ENCODE measurements around the gene NKX1-2. TPM values are rescaled to one million over a fixed set of nuclear protein-coding genes. Genes with fewer than 3 reads are reported as not detected.
A peak's percentile ranks its signal among the peaks of the same experiment; 100 is the strongest.

Gene NKX1-2
- polyA plus RNA-seq, 2 of the 4 experiments (the other 2 are of a cell fraction) = 0.08 to 0.16 TPM

DNA sequence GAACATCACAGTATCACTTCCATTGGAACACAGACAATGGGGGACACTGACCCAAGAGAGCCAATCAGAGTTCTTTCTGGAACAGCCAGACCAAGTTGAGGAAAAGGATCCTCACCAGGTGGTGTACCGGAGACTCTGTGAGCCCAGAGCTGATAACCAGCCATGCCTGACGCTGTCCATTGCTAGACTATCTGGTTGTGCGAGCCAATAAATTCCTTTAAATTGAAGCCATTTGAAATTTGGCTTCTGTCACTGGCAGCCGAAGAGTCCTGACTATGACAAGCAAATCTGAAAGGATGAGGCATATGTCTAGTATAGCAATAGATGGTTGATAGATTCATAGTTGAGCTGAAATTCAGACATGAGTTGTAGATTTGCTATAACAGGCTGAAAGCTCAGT, 8.6 kb upstream of the NKX1-2 start (continued):
- TF ChIP-seq KDM5A (IDR thresholded peaks at IDR 0.05) (no peak), USF2 (IDR thresholded peaks at IDR 0.05) (no peak), EHF (CRISPR knock-in tag; IDR thresholded peaks at IDR 0.05) (no peak), POLR2AphosphoS2 (conservative IDR thresholded peaks at IDR 0.05; ENCODE audit: low read length) (no peak)

DNA sequence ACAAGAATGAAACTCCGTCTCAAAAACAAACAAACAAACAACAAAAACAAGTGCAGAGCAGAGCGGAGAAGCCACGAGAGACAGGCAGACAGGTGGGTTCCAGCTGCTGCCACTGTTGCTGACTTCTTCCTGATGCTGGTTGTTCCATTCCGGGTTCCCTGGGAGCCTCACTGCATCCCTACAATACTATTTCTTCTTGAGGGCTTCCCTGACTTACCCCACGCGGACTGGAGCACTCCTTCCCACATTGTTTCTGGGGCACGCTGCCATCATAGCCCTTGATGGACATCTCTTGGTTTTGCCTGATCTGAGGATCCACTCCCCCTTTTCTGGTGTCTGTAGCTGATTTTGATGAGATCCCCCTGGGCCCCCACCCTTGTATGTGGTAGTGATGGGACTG, 5.6 kb upstream of the NKX1-2 start:
- no peak for DNase-seq (ENCODE audit: low read depth in 1 of 2, low spot score in 1 of 2)
- no peak overlapping the region for H3K4me3 ChIP-seq
- ChIA-PET CTCF (interaction anchor here (1.3 kb wide), 2 partner anchors 12 to 37 kb away, joined by 3 to 4 read pairs; partner anchors contain the start of gene OAT), POLR2A (no interaction called here)
- H3K9me3 ChIP-seq = no peaks in the 10 kb centered on the region
- H3K4me2 ChIP-seq = no peak overlapping the region
- no peak overlapping the region for H3K27ac ChIP-seq
- WGBS (ENCODE audit: missing lambda C conversion rate) = 40% methylated on average over 7 of the region's 7 CpGs
- no peak for FAIRE-seq
- ATAC-seq = no peak
- TF ChIP-seq CHD2 (IDR thresholded peaks at IDR 0.05; ENCODE audit: low read length, partially characterized antibody) = no peak
- TF ChIP-seq JUNB (IDR thresholded peaks at IDR 0.05) = no peak
- no peak for TF ChIP-seq RAD21 (conservative IDR thresholded peaks at IDR 0.05 in 1 of 2, IDR thresholded peaks at IDR 0.05 in 1 of 2)
- no peak for TF ChIP-seq RARB (CRISPR knock-in tag; IDR thresholded peaks at IDR 0.05)
- TF ChIP-seq HOXB5 (CRISPR knock-in tag; IDR thresholded peaks at IDR 0.05) = no peak
- no peak for TF ChIP-seq NFE2L2 (conservative IDR thresholded peaks at IDR 0.05; ENCODE audit: low read length)
- no peak for TF ChIP-seq FOSL2 (IDR thresholded peaks at IDR 0.05)
- TF ChIP-seq FOSL2 (CRISPR knock-in tag; IDR thresholded peaks at IDR 0.05) = no peak
- TF ChIP-seq RFX5 (IDR thresholded peaks at IDR 0.05) = no peak
- no peak for TF ChIP-seq KDM5A (IDR thresholded peaks at IDR 0.05)
- no peak for TF ChIP-seq SREBF2 (IDR thresholded peaks at IDR 0.05)
- no peak for TF ChIP-seq POLR2A (IDR thresholded peaks at IDR 0.05; ENCODE audit: low read length)
- TF ChIP-seq CBX8 (IDR thresholded peaks at IDR 0.05) = no peak
- TF ChIP-seq TFCP2L1 (CRISPR knock-in tag; IDR thresholded peaks at IDR 0.05) = no peak
- no peak for TF ChIP-seq FOSB (CRISPR knock-in tag; IDR thresholded peaks at IDR 0.05)
- H3K4me1 ChIP-seq = no peaks in the 10 kb centered on the region; the same call in 2 of the 3 replicates

DNA sequence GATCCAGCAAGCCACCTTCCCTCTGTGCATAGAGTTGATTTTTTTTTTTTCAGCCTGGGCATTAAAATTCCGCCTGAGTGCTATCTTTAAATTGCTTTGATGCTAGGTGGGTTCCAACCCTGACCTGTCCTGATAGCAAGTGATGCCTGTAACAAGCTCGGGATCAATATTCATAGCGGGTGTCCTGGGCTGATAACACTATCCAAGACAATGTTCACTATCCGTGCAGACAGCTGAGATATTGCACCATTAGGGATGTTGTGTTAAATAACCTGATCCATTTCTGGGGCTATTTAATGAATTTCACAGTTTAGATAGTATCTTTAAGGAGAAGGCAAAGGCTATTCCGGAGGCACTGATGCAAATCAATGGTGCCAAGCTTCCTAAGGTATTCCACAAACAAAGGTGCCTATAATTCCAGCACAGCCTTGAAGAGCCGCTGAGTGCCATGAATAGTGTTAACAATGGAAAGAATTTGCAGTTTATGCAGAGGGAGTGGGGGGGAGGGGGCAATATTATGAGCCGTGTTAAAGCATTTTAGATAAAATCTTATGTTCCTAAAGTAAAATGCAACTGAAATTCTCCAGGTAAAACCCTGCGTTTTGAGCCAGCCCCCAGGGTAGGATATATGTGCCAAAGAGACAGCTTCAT, 4.2 kb upstream of the NKX1-2 start:
- FAIRE-seq = no peak
- POLR2A ChIA-PET = no interaction called here
- no peak overlapping the region for H3K4me2 ChIP-seq

DNA sequence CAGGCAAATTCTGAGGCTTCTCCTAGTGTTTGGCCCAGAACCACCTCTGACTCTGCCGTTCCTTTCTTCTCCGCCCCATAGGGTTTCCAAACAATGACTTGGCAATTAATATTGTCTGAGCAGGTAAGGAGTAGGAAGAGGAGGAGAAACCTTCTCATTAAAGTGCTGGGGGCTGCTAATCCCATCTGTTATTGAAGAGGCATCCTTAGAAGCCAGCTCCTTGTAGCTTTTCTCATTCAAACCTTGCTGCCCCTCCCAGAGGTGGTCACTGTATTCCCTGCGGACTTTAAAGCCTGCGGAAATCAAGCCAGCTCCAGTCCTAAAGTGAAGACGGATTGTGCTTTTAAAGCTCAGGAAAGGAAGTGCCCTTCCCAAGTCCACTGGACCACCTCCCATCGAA, 1.4 kb upstream of the NKX1-2 start:
- CTCF ChIA-PET = interaction anchor here (1.1 kb wide), 1 partner anchor 9 kb away, joined by 3 read pairs; no protein-coding TSS in a partner anchor
- Histone ChIP-seq H3K9me3 (no peaks in the 10 kb centered on the region), H3K27ac (no peak overlapping the region), H3K4me3 (no peak overlapping the region), H3K4me2 (no peak overlapping the region), H3K4me1 (peaks cover 14% of the 10 kb centered on the region)
- DNase-seq (ENCODE audit: low read depth in 1 of 2, low spot score in 1 of 2) (no peak), FAIRE-seq (no peak), ATAC-seq (no peak)
- 77% methylated on average over 6 of the region's 6 CpGs for WGBS (ENCODE audit: missing lambda C conversion rate)
- no peak for TF ChIP-seq ZSCAN20 (CRISPR knock-in tag; IDR thresholded peaks at IDR 0.05)
- no peak for TF ChIP-seq HMGXB4 (CRISPR knock-in tag; IDR thresholded peaks at IDR 0.05; ENCODE audit: borderline replicate concordance)
- TF ChIP-seq NFE2L2 (conservative IDR thresholded peaks at IDR 0.05; ENCODE audit: low read length) = no peak
- peak; percentile 45 for TF ChIP-seq MAFK (IDR thresholded peaks at IDR 0.05; ENCODE audit: partially characterized antibody)
- TF ChIP-seq USF2 (IDR thresholded peaks at IDR 0.05) = no peak
- POLR2A ChIA-PET = interaction anchor here (0.7 kb wide), 1 partner anchor 1355 kb away, joined by 4 read pairs; no protein-coding TSS in a partner anchor

More for the DNA sequence above, 4.2 kb upstream of the NKX1-2 start:
- DNase-seq (ENCODE audit: low read depth in 1 of 2, low spot score in 1 of 2) = no peak
- Histone ChIP-seq H3K4me1 (peaks cover 7% of the 10 kb centered on the region), H3K27ac (no peak overlapping the region), H3K9me3 (no peaks in the 10 kb centered on the region), H3K4me3 (no peak overlapping the region)
- no peak for TF ChIP-seq RCOR1 (IDR thresholded peaks at IDR 0.05; ENCODE audit: low read depth, low read length)
- no peak for TF ChIP-seq JUNB (IDR thresholded peaks at IDR 0.05)
- no peak for TF ChIP-seq ZSCAN20 (CRISPR knock-in tag; IDR thresholded peaks at IDR 0.05)
- no peak for TF ChIP-seq SMC3 (IDR thresholded peaks at IDR 0.05)
- TF ChIP-seq FOSL2 (IDR thresholded peaks at IDR 0.05) = no peak
- TF ChIP-seq FOSL2 (CRISPR knock-in tag; IDR thresholded peaks at IDR 0.05) = no peak
- TF ChIP-seq, protein P1, sequence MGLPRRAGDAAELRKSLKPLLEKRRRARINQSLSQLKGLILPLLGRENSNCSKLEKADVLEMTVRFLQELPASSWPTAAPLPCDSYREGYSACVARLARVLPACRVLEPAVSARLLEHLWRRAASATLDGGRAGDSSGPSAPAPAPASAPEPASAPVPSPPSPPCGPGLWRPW (IDR thresholded peaks at IDR 0.05) = no peak
- TF ChIP-seq MAFK (IDR thresholded peaks at IDR 0.05; ENCODE audit: partially characterized antibody) = no peak
- no peak for TF ChIP-seq BHLHE40 (IDR thresholded peaks at IDR 0.05; ENCODE audit: low read depth, low read length)
- no peak for TF ChIP-seq RFX5 (IDR thresholded peaks at IDR 0.05)
- TF ChIP-seq TP53 (CRISPR knock-in tag; IDR thresholded peaks at IDR 0.05) = no peak
- CTCF ChIA-PET = interaction anchor here (1.0 to 1.3 kb wide), 3 partner anchors 11 to 291 kb away, joined by 3 to 4 read pairs (median 3); no protein-coding TSS in a partner anchor
- ATAC-seq = no peak
- WGBS (ENCODE audit: missing lambda C conversion rate) = 39% methylated on average over 8 of the region's 8 CpGs
